Upper lobe of left lung (tissue), 4 donors: Measurements from ENCODE around the gene SLC35E3.

Experiments
- POLR2A ChIP-seq, 4 donors: fragments of 450-650 bp; IDR thresholded peaks; one replicate each; pipeline ENCODE4 v1.5.1; 2016 to 2017; ENCODE audit warnings: antibody characterized with exemption in 4 of 4, mild to moderate bottlenecking in 2 of 4
- TF ChIP-seq, protein P1 (sequence below), 6 experiments: fragments of 450-650 bp in 4 of 6; fragments of 200-600 bp in 2 of 6; sonication (generic) in 2 of 6; IDR thresholded peaks; one replicate each; pipeline ENCODE4 v1.5.1; 2016 to 2019; ENCODE audit warnings: antibody characterized with exemption in 6 of 6

GRCh38 chr12:68823696-68824095 is 77.7 kb downstream of the SLC35E3 start:
- TF ChIP-seq, protein P1, sequence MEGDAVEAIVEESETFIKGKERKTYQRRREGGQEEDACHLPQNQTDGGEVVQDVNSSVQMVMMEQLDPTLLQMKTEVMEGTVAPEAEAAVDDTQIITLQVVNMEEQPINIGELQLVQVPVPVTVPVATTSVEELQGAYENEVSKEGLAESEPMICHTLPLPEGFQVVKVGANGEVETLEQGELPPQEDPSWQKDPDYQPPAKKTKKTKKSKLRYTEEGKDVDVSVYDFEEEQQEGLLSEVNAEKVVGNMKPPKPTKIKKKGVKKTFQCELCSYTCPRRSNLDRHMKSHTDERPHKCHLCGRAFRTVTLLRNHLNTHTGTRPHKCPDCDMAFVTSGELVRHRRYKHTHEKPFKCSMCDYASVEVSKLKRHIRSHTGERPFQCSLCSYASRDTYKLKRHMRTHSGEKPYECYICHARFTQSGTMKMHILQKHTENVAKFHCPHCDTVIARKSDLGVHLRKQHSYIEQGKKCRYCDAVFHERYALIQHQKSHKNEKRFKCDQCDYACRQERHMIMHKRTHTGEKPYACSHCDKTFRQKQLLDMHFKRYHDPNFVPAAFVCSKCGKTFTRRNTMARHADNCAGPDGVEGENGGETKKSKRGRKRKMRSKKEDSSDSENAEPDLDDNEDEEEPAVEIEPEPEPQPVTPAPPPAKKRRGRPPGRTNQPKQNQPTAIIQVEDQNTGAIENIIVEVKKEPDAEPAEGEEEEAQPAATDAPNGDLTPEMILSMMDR (IDR thresholded peaks at IDR 0.05), result no peak
- no peak for TF ChIP-seq POLR2A (IDR thresholded peaks at IDR 0.05)
